Osteocyte (in vitro differentiated cells): ENCODE results near the gene UBASH3B. TPM values are rescaled to one million over a fixed set of nuclear protein-coding genes. Genes with fewer than 3 reads are reported as not detected.

Experiments
- DNase-seq: peaks from one replicate; pipeline ENCODE4 v3.0.0; 2021; ENCODE audit warnings: mixed read lengths; ENCODE audit not compliant: unreplicated experiment; ENCODE audit errors: extremely low spot score
- H3K27ac Mint-ChIP-seq: one replicate; pipeline ENCODE4 v1.8.0; 2021; ENCODE audit warnings: mild to moderate bottlenecking, mixed read lengths; ENCODE audit not compliant: unreplicated experiment
- H3K27me3 Mint-ChIP-seq: one replicate; pipeline ENCODE4 v1.8.0; 2021; ENCODE audit warnings: mixed read lengths; ENCODE audit not compliant: unreplicated experiment
- H3K36me3 Mint-ChIP-seq: one replicate; pipeline ENCODE4 v1.8.0; 2021; ENCODE audit warnings: mixed read lengths; ENCODE audit not compliant: unreplicated experiment
- H3K4me1 Mint-ChIP-seq: one replicate; pipeline ENCODE4 v1.8.0; 2021; ENCODE audit warnings: mixed read lengths; ENCODE audit not compliant: unreplicated experiment
- H3K4me3 Mint-ChIP-seq: one replicate; pipeline ENCODE4 v1.8.0; 2021; ENCODE audit warnings: mild to moderate bottlenecking, moderate library complexity, mixed read lengths; ENCODE audit not compliant: unreplicated experiment
- H3K9me3 Mint-ChIP-seq: one replicate; pipeline ENCODE4 v1.8.0; 2021; ENCODE audit warnings: mixed read lengths; ENCODE audit not compliant: unreplicated experiment
- total RNA-seq: library from RNA; stranded (reverse); gene quantifications from 2 replicates; pipeline ENCODE4 v1.2.1, GENCODE V29; 2021
- TF ChIP-seq, protein P1 (sequence below): fragments of 200-600 bp; sonication (generic); IDR thresholded peaks from 2 replicates; pipeline ENCODE4 v1.5.0; 2021; ENCODE audit warnings: antibody characterized with exemption, mild to moderate bottlenecking, moderate library complexity

UBASH3B gene
- total RNA-seq, 1 donor from 2014 or later, result 43.5 TPM

DNA sequence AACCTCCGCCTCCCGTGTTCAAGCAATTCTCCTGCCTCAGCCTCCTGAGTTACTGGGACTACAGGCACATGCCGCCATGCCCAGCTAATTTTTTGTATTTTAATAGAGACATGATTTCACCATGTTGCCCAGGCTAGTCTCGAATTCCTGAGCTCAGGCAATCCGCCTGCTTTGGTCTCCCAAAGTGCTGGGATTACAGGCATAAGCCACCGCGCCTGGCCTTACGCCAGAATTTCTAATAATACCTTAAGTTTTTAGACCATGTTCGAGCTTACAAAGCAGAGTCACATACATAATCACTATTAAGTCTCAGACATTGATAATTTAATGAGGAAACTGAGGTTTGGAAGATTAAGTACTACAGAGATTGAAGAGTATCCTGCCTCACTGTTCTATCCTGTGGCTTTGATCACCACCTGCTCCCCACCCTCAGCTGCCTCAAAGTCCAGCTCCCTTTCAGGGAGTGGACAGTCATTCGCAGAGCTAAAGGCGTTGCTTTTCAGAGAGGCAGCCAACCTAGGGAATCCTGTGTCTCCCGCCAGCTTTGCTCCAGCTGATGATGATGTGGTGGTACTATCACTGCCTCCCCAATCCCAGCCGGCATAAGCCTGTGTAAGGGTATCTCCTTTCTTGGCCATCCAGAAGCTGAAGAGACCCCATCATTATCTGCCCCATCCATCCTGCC, 7.7 kb downstream of the UBASH3B start:
- H3K27ac Mint-ChIP-seq, result peak overlapping the region; percentile 71

DNA sequence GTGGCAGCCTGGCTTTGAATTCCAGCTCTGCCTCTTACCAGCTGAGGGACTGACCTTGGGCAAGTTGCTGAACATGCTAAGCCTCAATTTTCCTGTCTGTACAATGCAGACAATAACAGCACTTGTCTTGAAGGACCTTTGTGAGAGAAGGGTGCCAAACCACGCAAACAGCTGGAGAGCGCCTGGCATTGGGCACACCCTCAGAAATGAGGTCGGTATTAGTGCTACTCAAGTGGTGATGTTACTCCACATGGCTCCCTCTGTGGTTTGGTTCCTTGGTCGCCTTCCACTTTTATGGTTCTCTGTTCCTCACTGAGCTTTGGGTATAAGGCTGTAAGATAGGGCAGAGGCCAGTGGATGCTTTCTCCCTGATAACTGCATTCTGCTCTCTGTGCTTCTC, 8.2 kb downstream of the UBASH3B start:
- DNase-seq, result no peak
- Mint-ChIP-seq H3K36me3 (no peaks in the 10 kb centered on the region), H3K4me3 (no peak overlapping the region), H3K27me3 (no peaks in the 10 kb centered on the region), H3K9me3 (no peaks in the 10 kb centered on the region), H3K27ac (peak overlapping the region; percentile 71), H3K4me1 (peaks cover 92% of the 10 kb centered on the region)
- TF ChIP-seq, protein P1, sequence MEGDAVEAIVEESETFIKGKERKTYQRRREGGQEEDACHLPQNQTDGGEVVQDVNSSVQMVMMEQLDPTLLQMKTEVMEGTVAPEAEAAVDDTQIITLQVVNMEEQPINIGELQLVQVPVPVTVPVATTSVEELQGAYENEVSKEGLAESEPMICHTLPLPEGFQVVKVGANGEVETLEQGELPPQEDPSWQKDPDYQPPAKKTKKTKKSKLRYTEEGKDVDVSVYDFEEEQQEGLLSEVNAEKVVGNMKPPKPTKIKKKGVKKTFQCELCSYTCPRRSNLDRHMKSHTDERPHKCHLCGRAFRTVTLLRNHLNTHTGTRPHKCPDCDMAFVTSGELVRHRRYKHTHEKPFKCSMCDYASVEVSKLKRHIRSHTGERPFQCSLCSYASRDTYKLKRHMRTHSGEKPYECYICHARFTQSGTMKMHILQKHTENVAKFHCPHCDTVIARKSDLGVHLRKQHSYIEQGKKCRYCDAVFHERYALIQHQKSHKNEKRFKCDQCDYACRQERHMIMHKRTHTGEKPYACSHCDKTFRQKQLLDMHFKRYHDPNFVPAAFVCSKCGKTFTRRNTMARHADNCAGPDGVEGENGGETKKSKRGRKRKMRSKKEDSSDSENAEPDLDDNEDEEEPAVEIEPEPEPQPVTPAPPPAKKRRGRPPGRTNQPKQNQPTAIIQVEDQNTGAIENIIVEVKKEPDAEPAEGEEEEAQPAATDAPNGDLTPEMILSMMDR, result no peak

More for the DNA sequence above, 7.7 kb downstream of the UBASH3B start:
- Mint-ChIP-seq H3K27me3 (no peaks in the 10 kb centered on the region), H3K4me1 (peaks cover 87% of the 10 kb centered on the region), H3K9me3 (no peaks in the 10 kb centered on the region), H3K4me3 (no peak overlapping the region), H3K36me3 (no peaks in the 10 kb centered on the region)
- no peak for DNase-seq
- TF ChIP-seq, protein P1, result no peak

DNA sequence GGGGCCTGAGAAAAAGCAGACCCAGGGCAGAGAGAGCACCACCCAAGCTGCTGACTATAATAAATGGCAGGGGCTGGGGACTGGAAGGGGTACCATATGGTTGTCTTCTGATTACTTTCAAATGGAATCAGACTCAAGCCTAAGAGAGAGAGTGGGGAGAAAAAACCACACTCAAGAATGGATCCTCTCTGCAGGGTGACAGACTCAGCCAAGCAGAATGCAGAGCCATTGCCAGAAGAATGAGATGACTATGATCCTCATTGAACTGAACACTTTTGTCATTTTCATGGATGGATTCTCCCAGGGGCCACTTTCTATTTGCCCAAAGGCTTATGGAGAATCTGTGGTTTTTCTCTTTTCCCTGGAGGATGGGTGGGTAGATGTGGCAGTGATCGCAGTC, 8.7 kb downstream of the UBASH3B start:
- no peak overlapping the region for H3K4me3 Mint-ChIP-seq
- no peaks in the 10 kb centered on the region for H3K27me3 Mint-ChIP-seq
- peaks cover 2% of the 10 kb centered on the region for H3K9me3 Mint-ChIP-seq
- peaks cover under 1% of the 10 kb centered on the region for H3K36me3 Mint-ChIP-seq
- H3K27ac Mint-ChIP-seq, result peak overlapping the region; percentile 71
- peaks cover 92% of the 10 kb centered on the region for H3K4me1 Mint-ChIP-seq
- DNase-seq, result no peak
- TF ChIP-seq, protein P1, result no peak

- Mint-ChIP-seq H3K27me3 (no peaks in the 10 kb centered on the region), H3K27ac (peak overlapping the region; percentile 78), H3K36me3 (peaks cover 5% of the 10 kb centered on the region), H3K9me3 (peaks cover 8% of the 10 kb centered on the region), H3K4me3 (no peak overlapping the region), H3K4me1 (peaks cover 80% of the 10 kb centered on the region)
- DNase-seq, result no peak
- TF ChIP-seq, protein P1, result no peak
Observed at GRCh38 chr11:122665861-122666260, 10.3 kb downstream of the UBASH3B start.

- no peak for DNase-seq
- no peaks in the 10 kb centered on the region for H3K27me3 Mint-ChIP-seq
- H3K9me3 Mint-ChIP-seq, result peaks cover 8% of the 10 kb centered on the region
- H3K4me1 Mint-ChIP-seq, result peaks cover 78% of the 10 kb centered on the region
- peak overlapping the region; percentile 53 for H3K4me3 Mint-ChIP-seq
- TF ChIP-seq, protein P1, result no peak
- peaks cover 6% of the 10 kb centered on the region for H3K36me3 Mint-ChIP-seq
- H3K27ac Mint-ChIP-seq, result peak overlapping the region; percentile 78
Observed at GRCh38 chr11:122666743-122667142, 11.2 kb downstream of the UBASH3B start.
